Tibial nerve (tissue), 4 donors: Measurements from ENCODE around the gene HPSE2. TPM values are rescaled to one million over a fixed set of nuclear protein-coding genes. Genes with fewer than 3 reads are reported as not detected.

Source experiments
- DNase-seq, 2 donors: peaks; one replicate each; pipeline ENCODE4 v3.0.0-alpha.2; 2019; ENCODE audit warnings: low spot score in 2 of 2
- H3K27ac ChIP-seq, 4 donors: fragments of 200-600 bp; sonication (generic) in 3 of 4; one replicate each; pipeline ENCODE4 v1.5.1; 2017 to 2019; ENCODE audit warnings: mild to moderate bottlenecking in 1 of 4
- H3K27me3 ChIP-seq, 2 donors: fragments of 200-600 bp; sonication (generic) in 1 of 2; one replicate each; pipeline versions ENCODE4 v1.5.1 to v1.6.0; 2017 to 2019
- H3K36me3 ChIP-seq, 3 donors: fragments of 200-600 bp; sonication (generic); one replicate each; pipeline ENCODE4 v1.5.1; 2018 to 2019
- H3K4me1 ChIP-seq, 4 donors: fragments of 200-600 bp; sonication (generic) in 3 of 4; one replicate each; pipeline ENCODE4 v1.5.1; 2017 to 2019
- H3K4me3 ChIP-seq, 4 donors: fragments of 200-600 bp; sonication (generic) in 3 of 4; one replicate each; pipeline ENCODE4 v1.5.1; 2017 to 2019; ENCODE audit warnings: mild to moderate bottlenecking in 1 of 4, moderate library complexity in 1 of 4
- H3K9me3 ChIP-seq, 4 donors: fragments of 200-600 bp; sonication (generic) in 3 of 4; one replicate each; pipeline ENCODE4 v1.5.1; 2017 to 2019
- CTCF ChIP-seq, 5 experiments: fragments of 200-600 bp in 3 of 5; fragments of 450-650 bp in 2 of 5; sonication (generic) in 3 of 5; IDR thresholded peaks; one replicate each; pipeline ENCODE4 v1.5.1; 2016 to 2019; ENCODE audit warnings: antibody characterized with exemption in 5 of 5, mild to moderate bottlenecking in 3 of 5, moderate library complexity in 2 of 5
- EP300 ChIP-seq, 2 donors: sonication (generic); formaldehyde crosslinking; IDR thresholded peaks; one replicate each; pipeline ENCODE4 v1.6.1; 2017; ENCODE audit warnings: antibody characterized with exemption in 2 of 2, mild to moderate bottlenecking in 1 of 2
- POLR2A ChIP-seq, 2 donors: fragments of 450-650 bp; IDR thresholded peaks; one replicate each; pipeline ENCODE4 v1.6.1; 2017; ENCODE audit warnings: antibody characterized with exemption in 2 of 2, mild to moderate bottlenecking in 2 of 2, moderate library complexity in 2 of 2
- WGBS, 2 donors: methylation state at CpG; one replicate each; pipeline ENCODE4 v1.1.5; 2018; 5-methylcytosine and 5-hydroxymethylcytosine counted together
- total RNA-seq, 4 donors: library from RNA; depleted of rRNA; stranded (reverse); fragments of >200 nt; gene quantifications; one replicate each; pipeline ENCODE4 v1.1.0, GENCODE V29; 2016

The HPSE2 gene
- total RNA-seq, 4 donors from 2014 or later = 0.63 TPM; not detected in 3

- no peak for DNase-seq
- WGBS, 2 donors = 55 to 60% methylated on average over 2 of the region's 2 CpGs
- Histone ChIP-seq H3K27me3 (no peaks in the 10 kb centered on the region), H3K36me3 (no peaks in the 10 kb centered on the region), H3K4me3 (no peak overlapping the region), H3K9me3 (no peaks in the 10 kb centered on the region), H3K4me1 (no peaks in the 10 kb centered on the region), H3K27ac (no peak overlapping the region)
- no peak for TF ChIP-seq POLR2A (IDR thresholded peaks at IDR 0.05)
- no peak for TF ChIP-seq EP300 (IDR thresholded peaks at IDR 0.05)
- no peak for TF ChIP-seq CTCF (IDR thresholded peaks at IDR 0.05)
These were observed 315.8 kb downstream of the HPSE2 start for GRCh38 chr10:98919899-98920298.

- DNase-seq = no peak
- H3K27ac ChIP-seq = no peak overlapping the region
- H3K36me3 ChIP-seq = no peaks in the 10 kb centered on the region
- H3K4me3 ChIP-seq = no peak overlapping the region
- WGBS, 2 donors = 92 to 93% methylated on average over 2 of the region's 2 CpGs
- no peaks in the 10 kb centered on the region for H3K27me3 ChIP-seq
- H3K9me3 ChIP-seq = no peaks in the 10 kb centered on the region
- TF ChIP-seq EP300 (IDR thresholded peaks at IDR 0.05) (no peak), POLR2A (IDR thresholded peaks at IDR 0.05) (no peak), CTCF (IDR thresholded peaks at IDR 0.05) (no peak)
- no peaks in the 10 kb centered on the region for H3K4me1 ChIP-seq
These were observed 317.8 kb downstream of the HPSE2 start for GRCh38 chr10:98917828-98918227.

GRCh38 chr10:98916526-98917125, 319.0 kb downstream of the HPSE2 start:
- TF ChIP-seq EP300 (IDR thresholded peaks at IDR 0.05) = no peak
- no peak for TF ChIP-seq POLR2A (IDR thresholded peaks at IDR 0.05)
- no peak for TF ChIP-seq CTCF (IDR thresholded peaks at IDR 0.05)
- 15 to 32% methylated on average over 1 of the region's 1 CpG for WGBS, 2 donors
- no peak for DNase-seq
- H3K9me3 ChIP-seq = no peaks in the 10 kb centered on the region
- no peaks in the 10 kb centered on the region for H3K4me1 ChIP-seq
- H3K27me3 ChIP-seq = no peaks in the 10 kb centered on the region
- no peak overlapping the region for H3K27ac ChIP-seq
- no peak overlapping the region for H3K4me3 ChIP-seq
- no peaks in the 10 kb centered on the region for H3K36me3 ChIP-seq

- 13 to 22% methylated on average over 1 of the region's 1 CpG for WGBS, 2 donors
- no peaks in the 10 kb centered on the region for H3K4me1 ChIP-seq
- H3K27me3 ChIP-seq = no peaks in the 10 kb centered on the region
- TF ChIP-seq CTCF (IDR thresholded peaks at IDR 0.05) (no peak), POLR2A (IDR thresholded peaks at IDR 0.05) (no peak), EP300 (IDR thresholded peaks at IDR 0.05) (no peak)
- no peaks in the 10 kb centered on the region for H3K36me3 ChIP-seq
- H3K27ac ChIP-seq = no peak overlapping the region
- no peaks in the 10 kb centered on the region for H3K9me3 ChIP-seq
- no peak for DNase-seq
- no peak overlapping the region for H3K4me3 ChIP-seq
These were observed 319.7 kb downstream of the HPSE2 start for GRCh38 chr10:98915911-98916310.

GRCh38 chr10:98910546-98910945, 325.1 kb downstream of the HPSE2 start:
- WGBS, 2 donors = 45 to 66% methylated on average over 3 of the region's 3 CpGs
- no peak for TF ChIP-seq EP300 (IDR thresholded peaks at IDR 0.05)
- TF ChIP-seq POLR2A (IDR thresholded peaks at IDR 0.05) = no peak
- no peak for TF ChIP-seq CTCF (IDR thresholded peaks at IDR 0.05)
- H3K27ac ChIP-seq = no peak overlapping the region

More at GRCh38 chr10:98910546-98910945, 325.1 kb downstream of the HPSE2 start:
- H3K9me3 ChIP-seq = no peaks in the 10 kb centered on the region
- H3K36me3 ChIP-seq = no peaks in the 10 kb centered on the region
- H3K4me1 ChIP-seq = no peaks in the 10 kb centered on the region
- H3K4me3 ChIP-seq = no peak overlapping the region
- no peak for DNase-seq
- H3K27me3 ChIP-seq = no peaks in the 10 kb centered on the region
